GM12878 (cell line): ENCODE data around the gene ANXA11. TPM values are rescaled to one million over a fixed set of nuclear protein-coding genes. Genes with fewer than 3 reads are reported as not detected.

Source experiments
- CEBPB ChIP-seq, 2 experiments: fragments of 150-350 bp in 1 of 2; IDR thresholded peaks; 2 replicates each; pipeline ENCODE4 v1.6.1; 2012 to 2014; ENCODE audit warnings: low read depth in 2 of 2, low read length in 2 of 2, borderline replicate concordance in 1 of 2, inconsistent platforms in 1 of 2
- CHD2 ChIP-seq: IDR thresholded peaks from 2 replicates; pipeline ENCODE4 v1.6.1; 2011; ENCODE audit warnings: low read depth, low read length, improper control_type of control experiment, borderline replicate concordance
- GABPA ChIP-seq: IDR thresholded peaks from 2 replicates; pipeline ENCODE4 v1.6.1; 2014; ENCODE audit warnings: antibody characterized with exemption, low read depth, mild to moderate bottlenecking, inconsistent platforms
- GATAD2B ChIP-seq: fragments of 450-650 bp; conservative IDR thresholded peaks from 2 replicates; pipeline ENCODE4 v1.6.1; 2017; ENCODE audit warnings: low read depth, mild to moderate bottlenecking, moderate library complexity
- HDAC2 ChIP-seq: fragments of 200-600 bp; sonication (generic); IDR thresholded peaks from 2 replicates; pipeline ENCODE4 v1.6.1; 2017
- JUND ChIP-seq: IDR thresholded peaks from 2 replicates; pipeline ENCODE4 v1.6.1; 2012; ENCODE audit warnings: low read depth, mild to moderate bottlenecking, low read length, improper control_type of control experiment, moderate library complexity
- KDM1A ChIP-seq: fragments of 200-600 bp; sonication (generic); IDR thresholded peaks from 2 replicates; pipeline ENCODE4 v1.6.1; 2016; ENCODE audit warnings: borderline replicate concordance
- LARP7 ChIP-seq: fragments of 450-650 bp; IDR thresholded peaks from 2 replicates; pipeline ENCODE4 v1.6.1; 2017; ENCODE audit warnings: mild to moderate bottlenecking
- MEF2B ChIP-seq: fragments of 450-650 bp; IDR thresholded peaks from 2 replicates; pipeline ENCODE4 v1.6.1; 2018; ENCODE audit warnings: mild to moderate bottlenecking, moderate library complexity; ENCODE audit not compliant: partially characterized antibody, poor library complexity, severe bottlenecking
- MXI1 ChIP-seq: fragments of 150-350 bp; IDR thresholded peaks from 2 replicates; pipeline ENCODE4 v1.6.1; 2011; ENCODE audit warnings: low read depth, mild to moderate bottlenecking, inconsistent platforms, low read length, improper control_type of control experiment
- MYC ChIP-seq: IDR thresholded peaks from 2 replicates; pipeline ENCODE4 v1.6.1; 2011; ENCODE audit warnings: mild to moderate bottlenecking, low read length, moderate library complexity, inconsistent platforms; ENCODE audit not compliant: insufficient read depth, insufficient replicate concordance, insufficient read length, severe bottlenecking
- NBN ChIP-seq: fragments of 450-650 bp; IDR thresholded peaks from 2 replicates; pipeline ENCODE4 v1.6.1; 2016
- NFXL1 ChIP-seq: fragments of 450-650 bp; IDR thresholded peaks from 2 replicates; pipeline ENCODE4 v1.6.1; 2017; ENCODE audit warnings: antibody characterized with exemption, mild to moderate bottlenecking, borderline replicate concordance
- SIN3A ChIP-seq: IDR thresholded peaks from 2 replicates; pipeline ENCODE4 v1.6.1; 2012; ENCODE audit warnings: low read depth, low read length, improper control_type of control experiment
- SUPT20H ChIP-seq: IDR thresholded peaks from 2 replicates; pipeline ENCODE4 v1.6.1; 2011; ENCODE audit warnings: low read depth, mild to moderate bottlenecking, low read length, moderate library complexity, borderline replicate concordance; ENCODE audit not compliant: control insufficient read depth
- YBX1 ChIP-seq: fragments of 450-650 bp; IDR thresholded peaks from 2 replicates; pipeline ENCODE4 v1.6.1; 2016; ENCODE audit warnings: antibody characterized with exemption
- ZNF384 ChIP-seq: IDR thresholded peaks from 2 replicates; pipeline ENCODE4 v1.6.1; 2012; ENCODE audit warnings: low read depth, mild to moderate bottlenecking, low read length, improper control_type of control experiment, borderline replicate concordance
- ZSCAN29 ChIP-seq: fragments of 450-650 bp; IDR thresholded peaks from 2 replicates; pipeline ENCODE4 v1.6.1; 2017; ENCODE audit warnings: mild to moderate bottlenecking, moderate library complexity
- polyA plus RNA-seq, 11 experiments: library from polyadenylated mRNA; depleted of rRNA in 4 of 11; unstranded in 6 of 11; stranded (reverse) in 5 of 11; fragments of >200 nt; fragmentation: Nextera tagmentation in 4 of 11; fragmentation: Illumina TruSeq in 1 of 11; extraction: Ambion mirVana in 4 of 11; extraction: Trizol in 1 of 11; gene quantifications; 1 replicate in 1 of 11; 2 replicates in 10 of 11; pipeline versions ENCODE4 v1.2.1 to v1.2.3, GENCODE V29; 2011 to 2016; ENCODE audit warnings: inconsistent platforms in 2 of 11, missing spikeins in 2 of 11, low read depth in 1 of 11
- total RNA-seq, 4 experiments: library from RNA; depleted of rRNA in 3 of 4; stranded (reverse); fragments of >200 nt in 3 of 4; fragmentation: Illumina TruSeq in 1 of 4; extraction: Trizol in 1 of 4; gene quantifications; 2 replicates each; pipeline versions ENCODE4 v1.2.1 to v1.2.3, GENCODE V29; 2013 to 2021
- TF ChIP-seq, protein P1 (sequence below): IDR thresholded peaks from 2 replicates; pipeline ENCODE4 v1.6.1; 2012; ENCODE audit warnings: improper control_type of control experiment, low read depth, low read length; ENCODE audit not compliant: insufficient replicate concordance
- TF ChIP-seq, protein P2 (sequence below), 3 experiments: IDR thresholded peaks in 2 of 3; conservative IDR thresholded peaks in 1 of 3; 2 replicates each; pipeline ENCODE4 v1.5.1; 2011; ENCODE audit warnings: low read depth in 3 of 3, low read length in 3 of 3, mild to moderate bottlenecking in 3 of 3, control low read depth in 2 of 3, moderate library complexity in 2 of 3, inconsistent platforms in 1 of 3, mixed read lengths in 1 of 3; ENCODE audit not compliant: control insufficient read depth in 2 of 3, insufficient read depth in 1 of 3; ENCODE audit errors: extremely low read depth in 1 of 3

The ANXA11 gene
- total and polyA plus RNA-seq, 10 of the 15 experiments (the other 5 are each of a cell fraction or from before 2014, with no cell fraction given) = 25.0 to 129 (median 72.2) TPM

DNA sequence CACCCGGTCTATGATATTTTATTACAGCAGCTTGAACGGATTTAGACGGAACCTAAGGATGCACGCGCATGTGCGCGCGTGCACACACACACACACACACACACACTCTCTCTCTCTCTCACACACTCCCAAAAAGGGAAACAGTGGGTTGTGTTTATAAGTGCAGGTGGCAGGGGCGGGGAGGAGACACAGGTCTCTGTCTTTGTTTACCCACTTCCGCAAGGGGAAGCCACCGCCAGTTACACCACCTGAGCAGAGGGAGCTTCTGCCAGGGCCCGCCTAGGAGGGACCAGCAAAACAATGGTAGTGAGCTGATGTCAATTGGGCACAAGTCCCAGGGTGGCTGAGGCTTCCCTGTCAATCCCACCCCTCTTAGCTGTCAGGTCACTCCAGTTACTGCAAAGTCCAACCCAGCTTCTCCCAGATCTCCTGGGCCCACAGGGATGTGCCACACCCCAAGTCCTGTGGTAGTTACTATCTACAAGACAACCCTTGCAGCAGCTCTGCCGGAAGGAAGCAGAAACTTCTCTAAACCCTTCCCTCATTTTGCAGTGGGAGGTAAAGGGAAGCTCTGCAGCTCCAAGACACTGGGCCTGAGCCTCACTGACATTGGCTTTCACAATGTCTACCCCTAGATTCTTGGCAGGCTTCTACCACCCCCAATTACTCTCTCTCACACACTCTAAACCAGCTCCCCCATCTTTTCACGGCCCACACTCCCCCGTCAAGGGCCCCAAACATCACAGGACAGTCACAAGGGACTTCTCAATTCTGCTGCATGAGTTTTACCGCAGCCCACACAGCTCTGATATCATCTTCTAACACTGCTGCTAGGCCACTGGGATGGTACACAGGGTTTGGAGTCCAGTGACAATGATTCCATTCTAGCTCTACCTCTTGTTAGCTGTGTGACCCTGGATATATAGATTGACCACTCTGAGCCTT, 17.6 kb downstream of the ANXA11 start (continued):
- TF ChIP-seq JUND (no peak), GATAD2B (no peak; the same call in 1 of the 2 replicates), SIN3A (no peak), CHD2 (peak; percentile 49), NBN (peak; percentile 72), MYC (no peak), MEF2B (peak; percentile 83), NFXL1 (no peak), SUPT20H (no peak), ZSCAN29 (no peak), MXI1 (peak; percentile 59; the same call in 1 of the 2 replicates), KDM1A (no peak), ZNF384 (no peak), HDAC2 (no peak), CEBPB (IDR thresholded peaks at IDR 0.05; ENCODE audit: borderline replicate concordance in 1 of 2, low read depth in 2 of 2, low read length in 2 of 2) (no peak), GABPA (peak; percentile 65), YBX1 (no peak), LARP7 (no peak)
- TF ChIP-seq, protein P1, sequence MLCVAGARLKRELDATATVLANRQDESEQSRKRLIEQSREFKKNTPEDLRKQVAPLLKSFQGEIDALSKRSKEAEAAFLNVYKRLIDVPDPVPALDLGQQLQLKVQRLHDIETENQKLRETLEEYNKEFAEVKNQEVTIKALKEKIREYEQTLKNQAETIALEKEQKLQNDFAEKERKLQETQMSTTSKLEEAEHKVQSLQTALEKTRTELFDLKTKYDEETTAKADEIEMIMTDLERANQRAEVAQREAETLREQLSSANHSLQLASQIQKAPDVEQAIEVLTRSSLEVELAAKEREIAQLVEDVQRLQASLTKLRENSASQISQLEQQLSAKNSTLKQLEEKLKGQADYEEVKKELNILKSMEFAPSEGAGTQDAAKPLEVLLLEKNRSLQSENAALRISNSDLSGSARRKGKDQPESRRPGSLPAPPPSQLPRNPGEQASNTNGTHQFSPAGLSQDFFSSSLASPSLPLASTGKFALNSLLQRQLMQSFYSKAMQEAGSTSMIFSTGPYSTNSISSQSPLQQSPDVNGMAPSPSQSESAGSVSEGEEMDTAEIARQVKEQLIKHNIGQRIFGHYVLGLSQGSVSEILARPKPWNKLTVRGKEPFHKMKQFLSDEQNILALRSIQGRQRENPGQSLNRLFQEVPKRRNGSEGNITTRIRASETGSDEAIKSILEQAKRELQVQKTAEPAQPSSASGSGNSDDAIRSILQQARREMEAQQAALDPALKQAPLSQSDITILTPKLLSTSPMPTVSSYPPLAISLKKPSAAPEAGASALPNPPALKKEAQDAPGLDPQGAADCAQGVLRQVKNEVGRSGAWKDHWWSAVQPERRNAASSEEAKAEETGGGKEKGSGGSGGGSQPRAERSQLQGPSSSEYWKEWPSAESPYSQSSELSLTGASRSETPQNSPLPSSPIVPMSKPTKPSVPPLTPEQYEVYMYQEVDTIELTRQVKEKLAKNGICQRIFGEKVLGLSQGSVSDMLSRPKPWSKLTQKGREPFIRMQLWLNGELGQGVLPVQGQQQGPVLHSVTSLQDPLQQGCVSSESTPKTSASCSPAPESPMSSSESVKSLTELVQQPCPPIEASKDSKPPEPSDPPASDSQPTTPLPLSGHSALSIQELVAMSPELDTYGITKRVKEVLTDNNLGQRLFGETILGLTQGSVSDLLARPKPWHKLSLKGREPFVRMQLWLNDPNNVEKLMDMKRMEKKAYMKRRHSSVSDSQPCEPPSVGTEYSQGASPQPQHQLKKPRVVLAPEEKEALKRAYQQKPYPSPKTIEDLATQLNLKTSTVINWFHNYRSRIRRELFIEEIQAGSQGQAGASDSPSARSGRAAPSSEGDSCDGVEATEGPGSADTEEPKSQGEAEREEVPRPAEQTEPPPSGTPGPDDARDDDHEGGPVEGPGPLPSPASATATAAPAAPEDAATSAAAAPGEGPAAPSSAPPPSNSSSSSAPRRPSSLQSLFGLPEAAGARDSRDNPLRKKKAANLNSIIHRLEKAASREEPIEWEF = no peak
- TF ChIP-seq, protein P2, sequence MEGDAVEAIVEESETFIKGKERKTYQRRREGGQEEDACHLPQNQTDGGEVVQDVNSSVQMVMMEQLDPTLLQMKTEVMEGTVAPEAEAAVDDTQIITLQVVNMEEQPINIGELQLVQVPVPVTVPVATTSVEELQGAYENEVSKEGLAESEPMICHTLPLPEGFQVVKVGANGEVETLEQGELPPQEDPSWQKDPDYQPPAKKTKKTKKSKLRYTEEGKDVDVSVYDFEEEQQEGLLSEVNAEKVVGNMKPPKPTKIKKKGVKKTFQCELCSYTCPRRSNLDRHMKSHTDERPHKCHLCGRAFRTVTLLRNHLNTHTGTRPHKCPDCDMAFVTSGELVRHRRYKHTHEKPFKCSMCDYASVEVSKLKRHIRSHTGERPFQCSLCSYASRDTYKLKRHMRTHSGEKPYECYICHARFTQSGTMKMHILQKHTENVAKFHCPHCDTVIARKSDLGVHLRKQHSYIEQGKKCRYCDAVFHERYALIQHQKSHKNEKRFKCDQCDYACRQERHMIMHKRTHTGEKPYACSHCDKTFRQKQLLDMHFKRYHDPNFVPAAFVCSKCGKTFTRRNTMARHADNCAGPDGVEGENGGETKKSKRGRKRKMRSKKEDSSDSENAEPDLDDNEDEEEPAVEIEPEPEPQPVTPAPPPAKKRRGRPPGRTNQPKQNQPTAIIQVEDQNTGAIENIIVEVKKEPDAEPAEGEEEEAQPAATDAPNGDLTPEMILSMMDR (IDR thresholded peaks at IDR 0.05 in 2 of 3, conservative IDR thresholded peaks at IDR 0.05 in 1 of 3; ENCODE audit: control insufficient read depth in 2 of 3, extremely low read depth in 1 of 3, insufficient read depth in 1 of 3, low read depth in 3 of 3, low read length in 3 of 3) = no peak
